Coronary artery (tissue), 2 donors: ENCODE results near the gene RGS17.

Source experiments
- DNase-seq: peaks from one replicate; pipeline ENCODE4 v3.0.0-alpha.2; 2017; ENCODE audit warnings: low spot score
- H3K27ac ChIP-seq, 2 donors: fragments of 200-600 bp; sonication (generic); one replicate each; pipeline ENCODE4 v1.5.1; 2016 to 2019
- H3K4me3 ChIP-seq: fragments of 200-600 bp; sonication (generic); 2 replicates; pipeline ENCODE4 v1.5.1; 2016; ENCODE audit warnings: mild to moderate bottlenecking, moderate library complexity
- TF ChIP-seq, protein P1 (sequence below): fragments of 200-600 bp; sonication (generic); IDR thresholded peaks from one replicate; pipeline ENCODE4 v1.5.1; 2019; ENCODE audit warnings: antibody characterized with exemption

RGS17 gene

DNA sequence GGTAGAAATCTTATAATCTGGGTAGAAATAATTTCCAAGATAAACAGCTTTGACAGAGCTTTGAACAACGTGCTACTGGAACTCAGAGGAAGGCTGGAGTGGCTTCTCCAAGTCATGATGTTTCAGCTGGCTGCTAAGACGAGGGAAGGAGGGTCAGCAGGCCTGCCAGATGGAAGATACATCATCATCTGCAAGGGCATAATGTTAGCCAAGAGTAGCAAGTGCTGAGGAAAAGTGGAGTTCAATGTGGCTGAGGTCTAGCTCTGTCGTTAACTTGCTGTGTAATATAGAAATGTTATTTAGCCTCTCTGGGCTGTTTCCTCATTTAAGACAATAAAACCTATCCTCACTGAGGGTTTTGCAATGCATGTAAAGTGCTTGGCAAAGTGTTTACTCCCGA, 35.1 kb downstream of the RGS17 start:
- H3K27ac ChIP-seq: no peak overlapping the region
- H3K4me3 ChIP-seq: no peak overlapping the region
- no peak for DNase-seq
- TF ChIP-seq, protein P1, sequence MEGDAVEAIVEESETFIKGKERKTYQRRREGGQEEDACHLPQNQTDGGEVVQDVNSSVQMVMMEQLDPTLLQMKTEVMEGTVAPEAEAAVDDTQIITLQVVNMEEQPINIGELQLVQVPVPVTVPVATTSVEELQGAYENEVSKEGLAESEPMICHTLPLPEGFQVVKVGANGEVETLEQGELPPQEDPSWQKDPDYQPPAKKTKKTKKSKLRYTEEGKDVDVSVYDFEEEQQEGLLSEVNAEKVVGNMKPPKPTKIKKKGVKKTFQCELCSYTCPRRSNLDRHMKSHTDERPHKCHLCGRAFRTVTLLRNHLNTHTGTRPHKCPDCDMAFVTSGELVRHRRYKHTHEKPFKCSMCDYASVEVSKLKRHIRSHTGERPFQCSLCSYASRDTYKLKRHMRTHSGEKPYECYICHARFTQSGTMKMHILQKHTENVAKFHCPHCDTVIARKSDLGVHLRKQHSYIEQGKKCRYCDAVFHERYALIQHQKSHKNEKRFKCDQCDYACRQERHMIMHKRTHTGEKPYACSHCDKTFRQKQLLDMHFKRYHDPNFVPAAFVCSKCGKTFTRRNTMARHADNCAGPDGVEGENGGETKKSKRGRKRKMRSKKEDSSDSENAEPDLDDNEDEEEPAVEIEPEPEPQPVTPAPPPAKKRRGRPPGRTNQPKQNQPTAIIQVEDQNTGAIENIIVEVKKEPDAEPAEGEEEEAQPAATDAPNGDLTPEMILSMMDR: no peak

DNA sequence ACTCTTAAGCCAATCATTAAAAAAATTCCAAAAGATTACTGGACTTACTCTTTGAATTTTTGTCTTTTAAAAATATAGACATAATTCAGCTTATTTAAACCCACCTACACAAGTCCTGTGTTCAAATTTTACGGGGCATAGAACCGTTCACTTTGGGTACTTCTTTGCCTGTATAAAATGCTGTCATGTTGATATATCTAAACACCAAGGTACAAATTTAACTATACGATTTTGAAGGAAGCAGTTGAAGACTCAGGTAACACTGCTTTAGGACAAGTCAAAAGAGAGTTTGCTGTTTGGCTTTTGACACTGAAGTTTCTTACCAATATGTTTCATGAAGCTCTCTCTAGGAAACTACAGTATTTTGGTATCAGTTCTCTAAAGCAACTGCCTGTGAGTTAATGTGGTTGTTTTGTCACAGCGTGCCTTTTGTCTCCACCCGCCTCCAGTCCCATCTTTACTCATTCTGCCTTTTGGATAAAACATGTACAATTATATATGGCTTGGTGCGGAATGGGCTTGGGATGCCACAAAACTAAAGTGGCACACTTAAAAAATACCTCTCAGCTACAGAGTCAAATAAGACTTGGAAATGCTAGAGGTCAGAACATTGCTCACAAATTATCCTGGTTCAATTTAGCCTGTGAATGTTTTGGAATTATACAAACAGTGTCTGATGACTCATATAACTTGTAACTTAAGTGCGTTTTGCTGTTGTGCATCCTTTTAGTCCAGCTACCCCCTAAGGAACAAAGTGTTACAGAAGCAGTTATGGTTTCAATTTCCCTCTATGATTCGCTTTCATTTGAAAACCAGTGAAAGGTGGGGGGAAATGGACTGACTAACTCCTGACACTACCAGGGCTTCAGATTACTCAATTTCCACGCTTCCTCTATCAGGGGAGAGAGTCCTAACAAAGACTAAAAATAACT, 38.7 kb downstream of the RGS17 start:
- H3K4me3 ChIP-seq: no peak overlapping the region
- H3K27ac ChIP-seq: no peak overlapping the region
- TF ChIP-seq, protein P1: no peak
- no peak for DNase-seq

DNA sequence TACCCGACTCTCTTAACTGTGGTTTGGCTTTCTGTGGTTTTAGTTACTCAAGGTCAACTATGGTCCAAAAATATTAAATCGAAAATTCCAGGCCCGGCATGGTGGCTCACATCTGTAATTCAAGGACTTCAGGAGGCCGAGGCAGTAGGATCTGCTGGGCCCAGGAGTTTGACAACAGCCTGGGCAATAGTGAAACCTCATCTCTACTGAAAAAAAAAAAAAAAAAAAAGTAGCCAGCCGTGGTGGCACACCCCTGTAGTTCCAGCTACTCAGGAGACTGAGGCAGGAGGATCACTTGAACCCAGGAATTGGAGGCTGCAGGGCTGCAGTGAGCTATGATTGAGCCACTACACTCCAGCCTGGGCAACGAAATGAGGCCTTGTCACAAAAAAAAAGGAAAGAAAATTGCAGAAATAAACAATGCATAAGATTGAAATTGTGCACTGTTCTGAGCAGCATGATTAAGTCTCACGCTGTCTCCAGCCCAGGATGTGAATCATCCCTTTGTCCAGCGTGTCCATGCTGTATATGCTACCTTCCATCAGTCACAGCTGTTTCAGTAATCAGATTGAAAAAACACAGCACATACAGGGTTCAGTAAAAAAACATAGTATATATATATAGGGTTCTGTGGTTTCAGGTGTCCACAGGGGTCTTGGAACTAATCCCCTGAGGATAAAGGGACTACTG, 40.7 kb downstream of the RGS17 start:
- no peak overlapping the region for H3K27ac ChIP-seq
- no peak overlapping the region for H3K4me3 ChIP-seq
- TF ChIP-seq, protein P1: no peak
- DNase-seq: no peak

DNA sequence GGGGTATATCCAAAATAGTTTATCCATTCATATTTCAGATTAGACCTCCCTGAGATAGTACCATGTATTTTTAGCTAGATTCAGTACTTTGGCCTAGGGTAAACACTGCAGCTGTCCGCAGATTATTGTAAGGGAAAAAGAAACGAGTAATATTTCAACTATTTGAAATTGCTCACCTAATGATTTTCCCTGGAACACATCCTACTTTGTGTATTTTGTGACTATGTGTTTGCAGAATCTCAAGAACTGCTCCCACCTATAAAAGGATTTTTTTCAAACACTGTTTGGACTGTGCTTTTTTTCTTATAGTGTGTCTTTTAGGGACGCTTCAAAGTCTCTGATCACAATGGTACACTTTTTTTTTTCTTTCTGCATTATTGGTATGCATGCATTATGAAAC, 42.3 kb downstream of the RGS17 start:
- TF ChIP-seq, protein P1: no peak
- Histone ChIP-seq H3K4me3 (no peak overlapping the region), H3K27ac (no peak overlapping the region)
- no peak for DNase-seq

- Histone ChIP-seq H3K27ac (no peak overlapping the region), H3K4me3 (no peak overlapping the region)
- TF ChIP-seq, protein P1: no peak
- DNase-seq: no peak
These were observed 43.6 kb downstream of the RGS17 start for GRCh38 chr6:153087436-153087835.

- DNase-seq: no peak
- no peak overlapping the region for H3K4me3 ChIP-seq
- TF ChIP-seq, protein P1: no peak
- H3K27ac ChIP-seq: no peak overlapping the region
These were observed 44.7 kb downstream of the RGS17 start for GRCh38 chr6:153086225-153086990.
